Retina (tissue), 1 donor: ENCODE measurements around the gene TAX1BP1.

Experiments
- DNase-seq: peaks from one replicate; pipeline ENCODE4 v3.0.0-alpha.2; 2016

TAX1BP1 gene

DNA sequence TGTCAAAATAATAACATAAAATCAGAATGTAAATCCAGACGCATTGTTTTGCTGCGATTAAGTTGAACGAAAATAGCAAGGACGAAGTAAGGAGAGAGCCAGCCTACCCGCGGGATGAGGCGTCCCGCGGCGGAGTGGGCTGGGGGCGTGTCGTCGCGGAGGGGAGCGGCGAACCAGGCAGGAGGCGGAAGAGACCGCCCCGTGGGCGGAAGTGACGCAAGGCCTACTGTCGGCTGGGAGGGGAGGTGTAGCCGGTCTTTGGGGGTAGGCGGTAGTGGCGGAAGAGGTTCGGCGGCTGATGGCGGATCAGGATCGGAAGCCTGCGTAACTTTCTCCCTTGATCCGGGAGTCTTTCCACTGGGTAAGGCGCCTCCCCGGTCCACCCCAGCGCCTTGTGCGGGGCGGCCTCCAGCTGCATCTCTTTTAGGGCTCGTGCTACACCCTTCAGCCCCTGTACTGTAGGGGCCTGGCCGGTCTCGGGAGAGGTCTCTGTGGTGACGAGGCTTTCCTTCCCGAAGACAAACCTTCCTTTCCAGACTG is at the start of gene TAX1BP1:
TSS of gene TAX1BP1 (plus strand) at position 254 of the 540 bp plus-strand sequence. CDS start 8,363 bp downstream, outside the sequence.
- DNase-seq = peak; percentile 98

DNA sequence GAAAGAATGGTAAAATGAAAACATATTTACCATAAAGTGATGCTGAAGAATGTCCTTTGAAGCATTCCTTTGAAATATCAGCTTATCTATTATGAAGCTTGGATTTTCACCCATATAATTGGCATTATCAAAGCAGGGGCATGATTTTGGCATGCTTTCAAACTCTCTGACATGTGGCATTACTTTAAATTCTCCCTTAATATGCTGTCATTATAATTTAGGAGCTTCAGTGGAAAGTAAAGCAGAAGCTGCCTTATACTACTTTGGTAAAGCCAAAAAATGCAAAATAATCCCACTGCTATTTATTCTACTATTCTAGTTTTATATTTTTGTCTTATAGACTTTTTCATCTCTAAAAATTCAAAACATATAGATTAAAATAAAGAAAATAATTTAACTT is 49.3 kb upstream of the TAX1BP1 start:
- no peak for DNase-seq

GRCh38 chr7:27693794-27694193 is 46.2 kb upstream of the TAX1BP1 start:
- DNase-seq = no peak

GRCh38 chr7:27695096-27695495 is 44.9 kb upstream of the TAX1BP1 start:
- no peak for DNase-seq

DNA sequence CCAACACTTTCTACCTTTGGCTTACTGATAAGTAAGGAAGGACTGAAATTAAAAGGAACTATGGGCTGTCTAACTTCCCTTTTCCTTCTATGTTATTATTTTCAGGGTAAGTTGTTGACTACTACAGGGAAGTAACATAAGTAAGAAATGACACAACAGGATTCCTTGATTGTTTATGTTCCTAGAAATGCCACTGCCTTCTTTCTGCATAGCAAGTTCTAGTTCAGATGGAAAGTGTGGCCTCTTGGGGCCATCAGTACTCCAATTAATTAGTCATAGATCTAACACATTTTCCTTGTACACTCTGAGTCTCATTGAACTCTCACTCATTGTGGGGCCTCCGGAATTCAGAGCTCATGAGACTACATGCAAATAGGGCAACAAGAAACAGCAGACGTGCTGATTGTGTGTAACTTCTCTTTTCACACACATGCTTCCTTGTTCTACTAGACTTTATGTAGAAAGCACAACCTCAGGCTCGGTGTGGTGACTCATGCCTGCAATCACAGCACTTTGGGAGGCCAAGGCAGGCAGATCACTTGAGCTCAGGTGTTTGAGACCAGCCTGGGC is 42.0 kb upstream of the TAX1BP1 start:
- no peak for DNase-seq

DNA sequence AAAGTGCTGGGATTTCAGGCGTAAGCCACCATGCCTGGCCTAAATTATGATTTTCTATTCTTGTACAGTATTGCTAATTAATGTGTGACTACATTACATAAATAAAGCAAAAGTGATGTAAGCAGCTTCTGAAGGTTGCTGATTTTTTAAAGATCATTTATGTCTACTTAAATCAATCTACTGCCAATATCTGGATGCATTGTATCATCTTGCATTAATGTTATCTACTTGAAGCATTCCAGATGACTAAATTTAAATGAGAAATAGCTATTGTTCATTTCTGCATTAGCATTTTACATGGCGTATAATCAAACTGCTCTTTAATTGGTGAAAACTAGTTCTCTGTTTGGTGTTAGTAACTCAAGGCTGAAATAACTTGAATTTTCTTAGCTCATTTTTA is 40.2 kb upstream of the TAX1BP1 start:
- no peak for DNase-seq

GRCh38 chr7:27700501-27700900 is 39.5 kb upstream of the TAX1BP1 start:
- no peak for DNase-seq

- DNase-seq = no peak
Measured at GRCh38 chr7:27703181-27703580, 36.8 kb upstream of the TAX1BP1 start.

GRCh38 chr7:27704422-27705199 is 35.4 kb upstream of the TAX1BP1 start:
- DNase-seq = no peak

GRCh38 chr7:27705200-27705594 is 34.8 kb upstream of the TAX1BP1 start:
- no peak for DNase-seq

DNA sequence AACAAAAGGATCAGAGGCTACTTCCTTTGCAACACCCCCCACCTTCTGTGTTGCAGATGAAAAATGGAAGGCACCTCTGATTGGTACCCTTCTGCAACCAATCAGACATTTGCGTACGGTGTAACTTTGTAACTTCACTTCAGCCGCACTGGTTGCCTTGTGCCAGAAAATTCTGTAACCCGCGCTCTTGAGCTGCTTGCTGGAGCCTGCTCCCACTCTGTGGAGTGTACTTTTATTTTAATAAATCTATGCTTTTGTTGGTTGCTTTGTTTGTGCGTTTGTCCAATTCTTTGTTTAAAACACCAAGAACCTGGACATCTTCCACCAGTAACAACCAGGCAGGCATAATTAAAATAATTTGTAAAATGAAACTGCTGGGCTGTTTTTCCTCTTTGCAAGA is 31.5 kb upstream of the TAX1BP1 start:
- DNase-seq = no peak

GRCh38 chr7:27709137-27710075 is 30.6 kb upstream of the TAX1BP1 start:
- DNase-seq = no peak

GRCh38 chr7:27712217-27712616 is 27.7 kb upstream of the TAX1BP1 start:
- no peak for DNase-seq

- no peak for DNase-seq
Measured at GRCh38 chr7:27714831-27715444, 25.0 kb upstream of the TAX1BP1 start.

DNA sequence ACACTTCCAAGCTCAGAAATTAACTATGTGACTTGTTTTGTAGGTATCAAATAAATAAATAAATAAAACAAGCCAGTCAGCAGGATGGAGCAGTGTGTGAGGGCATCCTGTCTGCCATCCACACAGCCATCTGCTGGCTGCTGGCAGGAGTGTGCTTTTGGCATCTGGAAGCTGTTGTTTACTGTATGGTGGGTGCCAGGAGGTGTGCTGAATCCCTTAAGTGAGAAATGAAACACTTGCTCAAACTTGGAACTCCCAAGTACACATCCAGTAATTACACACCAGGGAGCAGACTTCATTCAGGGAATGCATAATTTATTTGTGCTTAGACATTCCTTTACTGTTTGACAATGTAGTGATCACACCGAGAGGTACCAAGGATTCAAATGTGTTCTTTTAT is 16.9 kb upstream of the TAX1BP1 start:
- no peak for DNase-seq

- no peak for DNase-seq
Measured at GRCh38 chr7:27727058-27727457, 12.9 kb upstream of the TAX1BP1 start.

- no peak for DNase-seq
Measured at GRCh38 chr7:27730112-27730511, 9.8 kb upstream of the TAX1BP1 start.

DNA sequence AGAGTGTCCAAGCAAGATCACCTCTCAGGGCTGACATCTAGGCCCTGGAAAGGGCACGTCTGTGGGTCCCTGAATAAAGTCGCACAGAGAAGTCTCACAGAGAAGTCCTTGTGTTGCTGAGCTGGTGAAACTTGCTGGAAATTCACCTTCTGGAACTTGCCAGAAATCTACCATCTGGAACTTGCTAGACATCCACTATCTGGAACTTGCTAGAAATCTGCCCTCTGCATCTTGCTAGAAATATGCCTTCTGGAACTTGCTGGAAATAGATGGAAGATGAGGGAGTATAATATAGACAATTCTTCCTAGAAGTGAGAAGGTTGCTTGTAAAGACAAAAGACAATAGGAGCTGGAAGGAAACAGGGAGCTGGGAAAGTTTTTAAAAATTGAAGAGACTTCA is 5.4 kb upstream of the TAX1BP1 start:
- no peak for DNase-seq

- no peak for DNase-seq
Measured at GRCh38 chr7:27735165-27735564, 4.8 kb upstream of the TAX1BP1 start.

DNA sequence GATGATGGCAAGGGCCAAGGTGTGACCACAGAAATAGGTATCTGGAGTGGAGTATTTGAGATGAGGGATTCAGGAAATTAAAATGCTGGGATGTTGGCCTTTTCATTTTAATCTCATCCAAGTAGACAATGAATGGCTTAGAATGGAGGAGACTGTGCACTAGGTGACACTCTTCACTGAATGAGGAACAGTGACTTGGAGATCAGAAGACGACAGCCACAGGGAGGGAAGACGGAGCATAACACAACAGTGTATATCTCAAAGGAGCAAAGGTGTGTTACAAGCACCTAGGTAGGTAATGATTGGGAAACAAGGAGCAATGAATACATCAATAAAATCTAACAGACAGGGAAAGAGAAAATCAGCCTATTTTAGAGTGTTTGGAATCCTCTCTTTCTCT is 4.1 kb upstream of the TAX1BP1 start:
- no peak for DNase-seq

DNA sequence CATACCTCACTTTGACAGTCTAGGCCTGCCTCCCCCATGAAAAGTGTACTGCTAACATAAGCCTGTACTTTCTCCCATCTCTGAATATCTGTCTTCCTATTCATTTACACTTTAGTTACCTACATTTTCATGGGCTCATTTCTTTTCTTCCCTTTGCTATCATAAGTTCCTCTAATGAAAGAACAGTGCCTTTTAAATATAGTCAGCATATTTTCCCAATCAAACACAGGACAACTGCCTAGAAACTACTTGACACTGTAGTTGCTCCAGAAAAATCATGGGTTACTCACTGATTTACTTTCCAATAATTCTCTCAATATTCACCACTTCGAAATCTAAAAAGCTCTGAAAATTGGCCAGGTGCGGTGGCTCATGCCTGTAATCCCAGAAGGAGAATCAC is 2.8 kb upstream of the TAX1BP1 start:
- DNase-seq = no peak

DNA sequence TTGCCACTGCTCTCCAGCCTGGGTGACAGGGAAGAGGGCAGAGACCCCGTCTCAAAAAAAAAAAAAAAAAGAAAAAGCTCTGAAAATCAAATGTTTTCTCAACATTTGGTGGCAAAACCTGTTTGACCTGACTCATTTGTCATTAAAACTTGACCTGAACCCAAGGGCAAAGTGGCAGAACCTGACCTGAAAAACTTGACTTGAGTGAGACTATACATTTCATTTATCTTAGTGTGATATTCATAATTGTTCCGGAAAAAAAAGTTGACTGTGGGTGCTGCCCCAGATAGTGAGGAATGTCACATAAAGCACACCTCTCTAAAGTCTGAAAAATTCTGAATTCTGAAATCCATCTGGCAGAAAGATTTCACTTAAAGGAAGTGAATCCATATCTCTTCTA is 2.3 kb upstream of the TAX1BP1 start:
- no peak for DNase-seq
